Right lobe of liver (tissue), 4 donors: ENCODE data around the gene CCR5.

ENCODE experiments used
- CTCF ChIP-seq, 4 donors: fragments of 200-600 bp in 3 of 4; fragments of 450-650 bp in 1 of 4; IDR thresholded peaks; one replicate each; pipeline versions ENCODE4 v1.5.1 to v1.8.0; 2016 to 2022; ENCODE audit warnings: antibody characterized with exemption in 4 of 4, mild to moderate bottlenecking in 2 of 4
- POLR2A ChIP-seq: fragments of 450-650 bp; IDR thresholded peaks from one replicate; pipeline ENCODE4 v1.6.1; 2017; ENCODE audit warnings: antibody characterized with exemption, mild to moderate bottlenecking
- donor health status: DM: no; HTN: no; CAD: no.
- donor health status: DM: no; HTN: no; CAD: no.
- donor health status: DM: no; HTN: yes; CAD: no.

DNA sequence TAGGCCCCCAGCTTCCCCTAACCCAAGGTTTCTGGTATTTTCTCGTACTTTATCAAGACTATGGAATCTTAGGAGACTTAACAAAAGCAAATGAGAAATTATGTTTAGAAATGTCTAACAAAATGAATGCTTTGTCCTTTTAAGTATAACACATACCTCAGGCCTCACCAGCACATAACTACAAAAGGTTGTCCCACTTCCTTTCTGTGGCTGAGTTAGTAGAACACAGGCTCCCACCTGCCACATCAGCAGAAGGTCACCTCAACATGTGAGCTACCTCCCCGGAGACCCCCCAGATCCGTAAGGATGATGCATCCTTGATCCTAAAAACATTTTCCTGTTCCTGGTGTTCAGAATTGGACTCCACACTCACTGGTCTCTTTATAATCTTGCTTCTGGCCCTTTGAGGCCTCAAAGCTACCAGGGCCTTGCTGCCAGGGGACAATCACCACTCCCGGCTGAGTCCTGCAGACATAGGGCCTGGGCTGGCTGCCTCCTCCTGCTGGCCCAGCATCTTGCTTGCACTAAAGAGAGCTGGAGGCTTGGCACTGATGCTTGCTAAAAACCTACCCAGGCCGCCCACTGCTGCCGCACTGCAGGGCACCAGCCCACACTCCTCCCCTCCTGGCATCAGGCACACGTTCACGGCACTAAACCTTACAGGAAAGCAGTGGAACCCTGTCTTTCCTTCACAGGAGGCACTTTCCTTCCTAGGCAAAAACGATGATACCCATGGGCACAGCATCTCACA, 39.2 kb downstream of the CCR5 start:
- no peak for TF ChIP-seq CTCF (IDR thresholded peaks at IDR 0.05)
- TF ChIP-seq POLR2A = no peak
